Middle frontal gyrus (tissue), 1 donor: Measurements from ENCODE around the gene DMC1.
"Not testable (repeated sequence)": the region's sequence is repeated elsewhere in the genome, so short reads cannot be mapped to it uniquely, and the experiment has no call there.

ENCODE experiments used
- DNase-seq: peaks from one replicate; pipeline ENCODE4 v3.0.0-alpha.2; 2015; ENCODE audit warnings: low spot score; ENCODE audit errors: extremely low spot score

The DMC1 gene

GRCh38 chr22:38470179-38470578 lies 99.8 kb downstream of the DMC1 start:
- not testable (repeated sequence) for DNase-seq

- no peak for DNase-seq
Observed at GRCh38 chr22:38469306-38469781, 100.6 kb downstream of the DMC1 start.
